ENCODE measurements around the gene SLC2A10.

The SLC2A10 gene

DNA sequence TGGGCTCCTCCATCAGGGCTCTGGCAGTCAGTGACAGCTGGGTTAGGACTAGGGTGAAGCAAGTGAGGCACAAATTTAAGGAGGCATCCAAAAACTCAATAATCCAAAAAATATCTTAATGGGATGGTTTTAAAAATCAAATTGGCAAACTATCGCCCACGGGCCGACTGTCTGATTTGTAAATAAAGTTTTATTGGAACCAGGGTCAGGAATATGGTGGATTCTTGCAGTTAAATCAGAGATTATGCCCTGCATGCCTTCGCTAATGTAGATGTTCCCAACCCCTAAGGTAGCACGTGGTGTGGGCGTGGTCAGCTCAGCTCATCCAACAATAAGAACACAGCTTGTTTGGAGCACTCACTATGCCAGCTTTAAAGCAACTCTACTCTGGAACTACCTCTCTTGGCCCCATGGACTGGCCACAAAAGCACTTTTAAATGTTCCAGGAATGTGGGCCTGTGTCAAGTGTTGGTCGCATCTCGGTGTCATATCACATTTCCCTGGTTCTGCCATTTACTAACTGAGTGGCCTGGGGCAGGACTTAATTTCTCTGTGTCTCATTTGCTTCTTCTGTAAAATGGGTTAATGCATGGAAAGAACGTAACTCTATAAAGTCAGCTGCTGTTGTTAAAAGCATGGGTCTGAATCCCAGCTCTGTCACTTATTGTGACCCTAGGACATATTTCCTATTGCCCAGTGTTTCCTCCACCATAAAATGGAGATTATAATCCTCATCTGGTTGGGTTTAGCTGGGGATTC lies 27.2 kb upstream of the SLC2A10 start:
- DNase-seq, result no peak

DNA sequence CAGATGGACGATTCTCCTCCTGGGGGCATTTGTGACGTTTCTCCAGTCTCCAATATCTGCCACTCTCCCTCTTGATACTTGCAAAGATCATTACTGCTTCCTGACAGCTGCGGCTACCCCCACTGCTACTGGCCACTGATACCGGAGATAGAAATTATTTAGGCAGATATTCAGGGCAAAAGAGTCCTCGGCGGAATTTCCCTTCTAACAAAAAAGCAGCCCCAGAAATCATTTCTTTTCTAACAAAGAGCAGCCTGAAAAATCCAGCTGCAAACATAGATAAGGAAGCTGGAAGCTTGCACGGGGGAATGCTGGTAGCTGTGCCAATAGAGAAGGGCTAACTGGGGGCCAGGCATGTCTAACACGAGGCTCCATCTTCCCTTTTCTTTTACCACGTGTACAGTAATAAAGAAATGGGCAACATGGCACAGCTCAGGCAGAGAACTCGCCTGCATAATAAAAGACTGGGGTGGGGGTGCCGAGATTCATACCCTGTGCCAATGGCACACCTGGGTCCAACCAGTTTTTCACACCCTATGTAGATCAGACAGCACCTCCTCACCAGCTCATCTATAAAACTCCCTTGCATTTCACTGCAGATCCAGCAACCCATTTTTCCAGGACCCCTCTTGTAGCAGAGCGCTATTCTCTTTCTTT lies 26.3 kb upstream of the SLC2A10 start:
- no peak for DNase-seq

DNA sequence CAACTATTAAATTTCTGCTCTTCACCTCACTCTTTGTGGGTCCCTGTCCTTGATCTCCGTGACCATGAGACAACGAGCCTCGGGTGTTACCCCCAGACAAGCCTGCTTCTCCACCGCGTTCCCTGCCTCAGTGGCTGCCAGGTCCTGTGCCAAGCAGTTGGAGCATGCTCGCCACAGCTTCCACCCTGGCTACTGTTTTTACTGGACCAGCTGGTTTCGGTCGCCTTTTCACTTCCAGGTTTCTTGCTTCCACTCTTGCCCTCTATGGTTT lies 25.8 kb upstream of the SLC2A10 start:
- DNase-seq, result no peak

DNA sequence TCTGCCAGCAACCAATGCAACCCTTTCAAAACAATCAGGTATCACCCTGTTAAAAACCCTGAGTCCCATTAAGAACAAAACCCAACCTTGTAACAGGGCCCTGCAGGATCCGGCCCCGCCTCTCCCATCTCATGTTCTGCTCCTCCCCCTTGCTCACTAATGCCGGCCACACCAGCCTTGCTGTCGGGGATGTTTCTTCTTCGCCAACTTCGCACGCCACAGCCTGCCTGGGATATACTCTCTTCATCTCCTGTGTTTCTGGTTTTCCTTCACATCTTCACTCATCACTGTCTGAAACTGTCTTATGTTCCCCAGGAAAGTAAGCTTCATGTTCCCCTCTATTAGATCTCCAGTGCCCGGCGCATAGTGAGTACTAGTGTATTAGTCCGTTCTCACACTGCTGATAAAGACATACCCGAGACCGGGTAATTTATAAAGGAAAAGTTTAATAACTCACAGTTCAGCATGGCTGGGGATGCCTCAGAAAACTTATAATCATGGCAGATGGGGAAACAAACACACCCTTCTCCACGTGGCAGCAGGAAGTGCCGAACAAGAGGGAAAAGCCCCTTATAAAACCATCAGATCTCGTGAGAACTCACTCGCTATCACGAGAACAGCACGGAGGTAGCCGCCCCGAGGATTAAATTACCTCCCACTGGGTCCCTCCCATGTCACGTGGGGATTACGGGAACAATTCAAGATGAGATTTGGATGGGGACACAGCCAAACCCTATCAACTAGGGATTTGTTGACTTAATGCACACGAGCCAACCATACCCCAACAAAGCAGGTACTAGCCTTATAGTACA lies 25.3 kb upstream of the SLC2A10 start:
- DNase-seq, result no peak

DNA sequence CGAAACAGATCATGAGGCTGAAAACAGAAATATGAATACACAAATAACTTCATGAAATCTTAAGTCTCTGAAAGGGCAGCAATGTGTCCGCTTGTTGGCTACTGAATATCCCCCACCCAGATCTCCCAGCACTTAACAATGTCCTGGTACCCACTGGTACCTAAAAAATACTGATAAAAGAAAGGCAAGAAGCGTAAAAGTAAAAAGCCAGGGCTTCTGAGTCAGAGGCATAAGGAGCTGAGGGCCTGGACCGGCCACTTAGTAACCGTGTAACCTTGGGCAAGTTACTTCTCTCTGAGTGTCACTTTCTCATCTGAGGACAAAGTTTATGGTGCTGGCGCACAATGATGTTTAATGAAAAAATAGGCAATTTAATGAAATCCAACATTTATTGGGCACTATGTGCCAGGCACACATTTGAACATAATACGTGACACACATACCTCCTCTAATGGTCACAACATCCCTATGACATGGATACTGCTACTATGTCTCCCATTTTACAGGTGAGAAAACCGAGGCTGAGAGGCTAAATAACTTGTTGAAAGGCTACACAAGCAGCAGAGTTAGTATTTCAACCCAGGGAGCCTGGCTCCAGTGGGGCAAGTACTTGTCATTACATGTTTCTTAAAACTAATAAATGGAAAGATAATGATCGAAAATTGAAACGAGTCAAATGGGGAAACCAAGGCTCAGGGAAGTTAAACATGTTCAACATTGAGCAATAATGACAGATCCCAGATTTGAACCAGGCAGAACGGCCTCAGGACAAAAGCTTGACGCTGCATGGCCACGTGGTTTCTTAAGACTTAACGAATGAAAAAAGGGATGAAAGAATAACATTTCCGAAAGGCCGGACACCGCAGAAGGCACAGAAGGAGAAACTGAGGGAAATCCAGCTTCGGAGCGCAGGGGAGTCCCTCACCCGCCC lies 21.0 kb upstream of the SLC2A10 start:
- DNase-seq, result no peak

DNA sequence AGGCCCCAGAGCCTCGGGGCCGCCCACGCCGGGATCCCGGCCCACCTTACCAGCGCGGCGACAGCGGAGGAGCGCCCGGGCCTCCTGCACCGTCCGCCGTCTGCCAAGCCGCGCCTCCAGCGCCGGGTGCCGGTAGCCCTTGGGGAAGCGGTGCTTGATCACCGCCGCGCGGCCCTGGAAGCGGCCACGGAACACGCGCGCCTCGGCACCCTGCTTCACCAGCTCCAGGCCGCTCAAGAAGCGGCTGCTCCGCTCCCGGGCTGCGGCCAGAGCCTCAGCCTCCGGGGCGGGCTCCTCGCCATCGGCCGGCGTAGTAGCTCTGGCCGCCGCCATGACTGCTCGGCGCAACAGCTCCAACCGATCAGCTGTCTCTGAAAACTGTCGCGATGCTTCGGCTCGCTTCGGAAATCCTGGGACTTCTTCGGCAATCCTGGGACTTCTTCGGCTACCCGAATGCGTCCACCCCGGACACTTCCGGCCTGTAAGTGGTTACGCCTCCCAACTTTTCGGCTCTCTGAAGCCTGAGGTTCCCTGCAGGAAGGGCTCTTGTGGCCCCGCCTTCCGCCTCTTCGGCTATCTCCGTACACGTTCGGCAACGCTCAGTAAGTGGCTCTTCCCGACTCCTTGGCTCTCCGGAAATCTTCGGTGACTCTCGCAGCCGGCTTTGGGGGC lies 20.2 kb upstream of the SLC2A10 start, which contains the start of gene TP53RK:
TSS of gene TP53RK (minus strand) at position 363 of the 672 bp plus-strand sequence. CDS start at position 333, 30 bp downstream.
- peak; percentile 94 for DNase-seq

DNA sequence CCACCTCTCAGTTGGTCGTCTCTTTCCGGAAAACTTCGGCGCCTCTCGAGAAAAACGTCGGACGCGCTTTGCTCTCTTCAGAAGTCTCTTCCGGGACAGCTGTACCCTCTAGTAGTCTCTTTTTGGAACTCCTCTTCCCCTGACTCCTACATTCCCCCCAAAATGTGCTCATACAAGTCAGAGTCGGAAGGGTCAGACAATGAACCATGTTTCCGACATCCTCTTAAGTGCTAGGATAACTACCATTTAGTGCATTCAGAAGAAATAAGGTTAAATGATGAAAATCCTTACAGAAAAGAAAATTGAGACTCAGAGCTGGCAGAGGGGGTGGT lies 19.7 kb upstream of the SLC2A10 start:
- no peak for DNase-seq

DNA sequence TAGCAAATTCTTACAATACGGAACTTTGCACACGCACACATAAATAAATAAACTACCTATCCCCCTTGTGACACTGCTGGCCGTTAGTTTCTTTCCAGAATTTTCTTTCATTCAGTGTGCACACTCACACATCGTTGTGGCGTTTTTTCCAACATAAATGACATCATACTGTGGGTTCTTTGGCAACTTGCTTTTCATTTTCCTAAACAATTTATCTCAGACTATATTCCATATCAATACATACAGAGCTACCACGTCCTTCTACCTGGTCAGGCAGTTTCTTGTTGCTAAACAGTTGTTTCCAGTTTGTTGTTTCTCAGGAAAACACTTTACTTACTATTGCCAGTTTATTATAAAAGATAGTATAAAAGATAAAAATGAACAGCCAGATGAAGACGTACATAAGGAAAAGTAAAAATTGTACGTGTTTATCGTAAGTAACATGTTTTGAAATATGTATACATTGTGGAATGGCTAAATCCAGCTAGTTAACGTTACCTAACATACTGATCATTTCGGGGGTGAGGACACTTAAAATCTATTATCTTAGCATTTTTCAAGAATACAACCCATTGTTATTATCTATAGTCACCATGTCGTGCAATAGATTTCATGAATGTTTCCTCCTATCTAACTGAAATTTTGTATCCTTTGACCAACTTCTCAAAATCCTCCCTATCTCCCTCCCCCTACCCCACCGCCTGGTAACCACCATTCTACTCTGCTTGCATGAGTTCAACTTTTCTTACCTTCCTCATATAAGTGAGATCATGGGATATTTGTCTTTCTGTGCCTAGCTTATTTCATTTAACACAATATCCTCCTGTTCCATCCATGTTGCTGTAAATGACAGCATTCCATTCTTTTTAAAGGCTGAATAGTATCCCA lies 19.0 kb upstream of the SLC2A10 start:
- no peak for DNase-seq

DNA sequence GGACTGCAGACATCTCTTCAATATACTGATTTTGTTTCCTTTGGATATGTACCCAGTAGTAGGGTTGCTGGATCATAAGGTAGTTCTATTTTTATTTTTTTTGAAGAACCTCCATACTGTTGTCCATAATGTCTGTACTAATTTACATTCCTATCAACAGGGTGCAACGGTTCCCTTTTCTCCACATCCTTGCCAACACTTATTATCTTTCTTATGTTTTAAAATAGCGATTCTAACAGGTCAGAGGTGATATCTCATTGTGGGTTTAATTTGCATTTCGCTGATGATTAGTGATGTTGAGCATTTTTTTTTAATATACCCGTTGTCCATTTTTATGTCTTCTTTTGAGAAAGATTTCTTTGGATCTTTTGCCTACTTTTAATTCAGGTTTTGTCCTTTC lies 18.3 kb upstream of the SLC2A10 start:
- no peak for DNase-seq

DNA sequence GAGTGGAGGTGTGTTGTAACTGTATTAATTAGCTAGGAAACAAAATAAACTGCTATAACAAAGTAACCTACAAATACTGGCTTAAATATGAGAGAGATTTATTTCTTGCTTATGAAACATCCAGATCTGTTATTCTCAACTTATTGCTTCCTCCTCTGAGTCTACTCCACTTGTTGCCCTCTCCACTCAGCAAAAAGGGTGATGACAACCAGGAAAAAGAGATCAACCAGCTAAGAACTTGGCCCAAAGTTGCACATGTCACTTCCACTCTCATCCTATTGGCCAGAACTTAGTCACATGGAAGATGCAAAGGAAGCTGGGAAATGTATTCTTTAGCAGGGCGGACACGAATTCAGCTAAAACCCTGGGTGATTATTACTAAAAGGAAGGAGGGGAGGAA lies 15.0 kb upstream of the SLC2A10 start:
- DNase-seq, result no peak

DNA sequence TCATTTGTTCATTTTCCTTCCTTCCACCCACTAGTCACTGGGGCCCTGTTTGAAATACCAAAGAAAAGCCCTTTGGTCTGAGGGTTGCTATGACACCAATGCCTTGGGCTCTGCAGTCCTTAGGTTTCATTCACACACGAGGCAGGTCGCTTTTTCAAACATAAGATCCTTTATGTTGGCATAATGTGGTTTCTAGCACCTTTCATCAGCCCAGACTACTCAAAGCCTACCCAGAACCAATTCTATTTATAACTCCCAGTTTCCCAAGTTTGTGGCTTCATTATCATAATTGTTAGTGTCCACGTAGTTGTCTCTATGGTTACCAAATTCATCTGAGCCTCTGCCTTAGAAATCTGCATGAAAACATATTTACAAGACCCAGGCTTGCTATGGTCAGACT lies 13.6 kb upstream of the SLC2A10 start:
- DNase-seq, result no peak

DNA sequence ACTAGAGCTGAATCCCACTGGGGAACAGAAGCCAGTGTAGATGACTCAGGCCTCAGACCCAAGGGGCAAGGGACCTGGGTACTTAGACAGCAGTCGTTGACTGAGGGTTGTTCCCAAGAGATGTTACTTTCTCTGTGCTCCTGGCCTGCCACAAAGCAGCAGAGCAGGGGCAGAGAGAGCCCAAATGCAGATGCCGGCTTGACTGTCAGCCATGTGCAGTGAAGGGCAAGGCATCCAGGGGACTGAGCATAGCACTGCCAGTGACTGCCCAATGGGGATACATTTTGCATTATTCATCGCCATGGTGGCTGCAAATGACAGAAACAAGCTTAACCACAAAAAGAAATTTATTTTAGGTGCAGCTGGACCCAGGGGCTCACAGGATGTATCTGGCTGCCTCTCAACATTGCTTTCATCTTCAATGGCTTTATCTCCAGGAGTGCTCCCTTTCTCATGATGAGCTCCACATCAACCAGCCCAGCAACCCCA lies 12.6 kb upstream of the SLC2A10 start:
- no peak for DNase-seq

DNA sequence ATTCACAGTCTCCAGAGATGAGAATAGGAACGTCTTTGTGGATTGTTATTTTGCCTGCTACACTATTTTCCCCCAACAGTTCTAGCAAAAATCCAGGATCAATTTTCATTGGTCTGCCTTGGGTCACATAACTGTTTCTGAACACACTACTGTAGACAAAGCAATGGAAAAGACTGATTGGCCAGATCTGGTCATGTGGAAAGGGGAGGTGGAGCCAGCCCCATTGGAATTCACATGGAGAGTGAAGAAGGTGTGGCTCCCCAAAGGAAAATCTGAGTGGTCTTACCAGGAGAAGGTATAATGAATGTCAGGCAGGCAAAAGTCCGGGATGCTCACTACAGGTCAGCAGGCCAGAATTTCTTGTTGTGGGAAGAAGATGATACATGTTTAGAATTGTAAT lies 10.7 kb upstream of the SLC2A10 start:
- DNase-seq, result no peak

DNA sequence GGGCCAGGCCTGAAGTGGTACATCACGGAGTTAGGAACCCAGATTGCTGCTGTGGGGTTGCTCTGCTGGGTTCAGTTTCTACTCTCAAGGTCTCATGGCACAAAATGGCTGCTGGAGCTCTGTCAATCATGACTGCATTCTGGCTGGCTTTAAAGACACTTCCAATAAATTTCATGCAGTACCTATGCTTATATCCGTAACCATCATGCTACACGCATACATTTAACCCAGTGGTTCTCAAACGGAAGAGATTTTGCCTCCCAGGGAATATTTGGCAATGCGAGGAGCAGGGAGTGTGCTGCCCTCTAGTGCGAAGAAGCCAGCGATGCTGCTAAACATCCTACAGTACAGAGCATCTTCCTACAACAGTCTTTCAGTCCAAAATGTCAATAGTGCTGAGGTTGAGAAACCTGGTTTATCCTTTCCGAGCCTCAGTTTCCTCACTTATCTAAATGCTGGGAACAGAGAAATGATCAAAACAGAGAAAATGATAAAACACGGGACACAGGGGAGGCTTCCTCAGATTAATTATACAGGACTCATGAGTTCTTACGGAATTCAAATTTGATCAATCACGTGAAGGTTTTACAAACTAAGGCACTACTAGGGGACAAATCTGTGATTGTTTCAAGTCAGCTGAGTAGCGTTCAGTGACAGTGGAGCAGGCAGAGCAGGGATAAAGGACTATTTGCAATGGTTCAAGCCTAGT lies 9.6 kb upstream of the SLC2A10 start:
- DNase-seq, result no peak

DNA sequence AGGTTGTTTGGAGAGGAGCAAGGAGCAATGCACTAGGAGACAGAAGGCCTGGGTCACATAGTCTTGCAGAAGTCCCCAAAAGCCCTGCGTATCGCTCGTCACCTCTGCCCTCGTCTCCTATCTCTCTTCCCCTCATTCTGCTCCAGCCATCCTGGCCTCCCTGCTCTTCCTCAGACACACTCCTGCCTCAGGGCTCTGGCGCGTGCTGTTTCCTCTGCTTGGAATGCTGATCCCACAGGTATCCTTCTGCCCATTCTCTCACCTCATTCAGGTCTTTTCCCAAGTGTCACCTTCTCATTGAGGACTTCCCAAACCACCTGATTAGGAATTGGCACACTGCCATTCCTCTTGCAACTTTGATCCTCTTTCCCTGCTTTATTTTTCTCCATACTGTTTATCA lies 9.0 kb upstream of the SLC2A10 start:
- DNase-seq, result no peak

DNA sequence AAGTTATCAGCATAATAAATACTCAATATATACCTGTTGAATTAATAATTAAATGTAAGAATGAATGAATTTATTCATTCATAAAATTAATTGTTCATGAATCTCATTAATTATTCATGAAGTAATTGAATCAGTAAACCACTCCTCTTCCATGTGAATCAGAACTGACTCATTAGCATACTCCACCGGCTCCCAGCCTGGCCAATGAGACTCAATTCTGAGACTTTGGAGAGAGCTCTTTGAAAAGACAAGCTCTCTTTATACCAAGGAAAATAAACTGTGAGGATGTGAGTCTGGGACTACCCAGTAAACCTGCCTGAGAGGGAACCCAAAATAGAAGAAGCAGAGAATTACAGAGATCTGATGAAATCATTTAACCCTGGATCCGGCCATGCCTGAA lies 8.4 kb upstream of the SLC2A10 start:
- no peak for DNase-seq

DNA sequence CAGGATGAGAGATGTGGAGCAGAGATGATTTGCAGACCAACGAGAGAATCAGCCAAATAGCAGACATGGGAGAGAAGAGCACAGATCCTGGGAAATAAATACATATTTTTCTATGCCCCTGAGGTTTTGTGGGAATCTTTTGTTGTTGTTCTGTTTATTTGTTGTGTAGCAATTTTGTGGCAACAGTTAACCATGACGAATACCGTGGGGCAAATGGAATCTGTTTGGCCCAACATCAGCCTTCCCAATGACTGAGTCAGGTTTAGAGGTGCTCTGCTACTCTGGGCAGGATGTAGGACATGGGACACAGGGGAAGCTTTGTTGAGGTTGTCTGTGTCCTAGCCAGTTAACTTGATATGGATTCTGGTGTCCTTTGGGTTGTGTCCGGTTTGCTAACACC lies 7.9 kb upstream of the SLC2A10 start:
- DNase-seq, result no peak

DNA sequence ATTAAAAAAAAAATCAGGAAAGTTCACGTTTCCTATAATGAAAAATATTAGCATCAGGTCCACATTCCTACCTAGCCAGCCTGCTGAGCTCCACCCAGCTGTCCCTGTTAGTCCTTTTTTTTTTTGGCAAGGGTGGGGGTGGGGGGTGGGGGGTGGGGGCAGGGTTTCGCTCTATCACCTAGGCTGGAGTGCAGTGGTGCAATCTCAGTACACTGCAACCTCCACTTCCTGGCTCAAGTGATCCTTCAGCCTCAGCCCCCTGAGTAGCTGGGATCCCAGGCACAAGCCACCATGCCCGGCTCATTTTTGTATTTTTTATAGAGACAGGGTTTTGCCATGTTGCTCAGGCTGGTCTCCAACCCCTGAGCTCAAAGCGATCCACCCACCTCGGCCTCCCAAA lies 7.5 kb upstream of the SLC2A10 start:
- DNase-seq, result no peak

DNA sequence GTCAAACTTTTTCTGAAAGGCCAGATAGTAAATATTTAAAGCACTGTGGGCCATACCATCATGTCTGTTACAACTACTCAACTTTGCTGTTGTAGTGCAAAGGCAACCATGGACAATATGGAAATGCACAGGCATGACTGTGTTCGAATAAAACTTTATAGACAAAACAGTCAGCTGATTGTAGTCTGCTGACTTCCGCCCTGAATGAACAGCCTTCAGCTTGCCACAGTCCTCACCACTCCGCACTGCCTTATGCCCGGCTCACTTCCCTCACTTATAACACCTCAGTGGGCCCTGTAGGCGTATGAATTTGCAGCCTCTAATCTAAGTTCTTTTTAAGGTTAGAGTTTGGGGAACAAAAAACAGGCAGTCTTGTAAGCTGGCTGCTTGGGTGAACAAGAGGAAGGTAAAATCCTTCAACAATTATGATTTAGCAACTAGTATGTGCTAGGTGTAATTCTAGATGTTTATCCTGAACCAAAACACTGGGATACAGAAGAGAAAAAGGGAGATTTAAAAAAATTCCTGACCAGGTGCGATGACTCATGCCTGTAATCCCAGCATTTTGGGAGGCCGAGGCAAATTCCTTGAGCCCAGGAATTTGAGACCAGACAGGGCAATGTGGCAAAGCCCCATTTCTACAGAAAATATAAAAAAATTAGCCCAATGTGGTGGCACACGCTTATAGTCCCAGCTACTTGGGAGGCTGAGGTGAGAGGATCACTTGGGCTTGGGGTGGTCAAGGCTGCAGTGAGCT lies 6.8 kb upstream of the SLC2A10 start:
- no peak for DNase-seq

DNA sequence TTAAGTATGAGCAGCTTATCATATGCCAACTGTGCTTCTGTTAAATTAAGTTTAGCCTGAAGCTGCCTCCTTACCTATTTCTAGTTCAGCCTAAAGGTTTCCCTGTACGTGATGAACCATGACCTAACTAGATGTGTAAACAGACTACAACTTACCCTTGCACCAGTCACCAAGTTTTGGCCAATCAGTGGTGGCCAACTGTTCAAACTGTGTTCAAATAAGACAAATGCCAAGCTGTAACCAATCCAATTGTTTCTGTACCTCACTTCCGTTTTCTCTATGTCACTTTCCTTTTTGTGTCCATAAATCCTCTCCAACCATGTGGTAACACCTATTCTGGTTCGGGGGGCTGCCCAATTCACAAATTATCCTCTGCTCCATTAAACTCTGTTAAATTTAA lies 6.0 kb upstream of the SLC2A10 start:
- no peak for DNase-seq
